GM10248 (cell line): ENCODE measurements around the gene AZU1.
"Not testable (repeated sequence)": the region's sequence is repeated elsewhere in the genome, so short reads cannot be mapped to it uniquely, and the experiment has no call there.

Source experiments
- CTCF ChIA-PET: fragments of 300-600 bp; sonication (Branson Sonifier 250); formaldehyde crosslinking; extraction: SDS; loops from one replicate; lab custom pipeline; 2021; ENCODE audit warnings: antibody characterized with exemption; lab: Yijun Ruan, JAX
- POLR2A ChIA-PET: fragments of 350-650 bp; sonication (Branson Sonifier 250); formaldehyde crosslinking; extraction: SDS; loops from one replicate; lab custom pipeline; 2020; ENCODE audit warnings: antibody characterized with exemption; lab: Yijun Ruan, JAX
- DNase-seq: peaks from one replicate; pipeline ENCODE4 v3.0.0; 2012; ENCODE audit errors: extremely low spot score
- CTCF ChIP-seq: IDR thresholded peaks from 2 replicates; pipeline ENCODE4 v1.5.1; 2012; ENCODE audit warnings: mild to moderate bottlenecking, low read depth; ENCODE audit errors: extremely low read depth, missing control alignments, control extremely low read depth

The AZU1 gene

GRCh38 chr19:829129-829758, 1.6 kb downstream of the AZU1 start:
- DNase-seq: no peak
- no peak for TF ChIP-seq CTCF
- ChIA-PET POLR2A (no interaction called here), CTCF (no interaction called here)

- ChIA-PET CTCF (no interaction called here), POLR2A (no interaction called here)
- no peak for DNase-seq
- no peak for TF ChIP-seq CTCF
Measured at GRCh38 chr19:831407-832369, 4.1 kb downstream of the AZU1 start.

GRCh38 chr19:834216-834615, 6.6 kb downstream of the AZU1 start:
- TF ChIP-seq CTCF: no peak
- ChIA-PET POLR2A (no interaction called here), CTCF (no interaction called here)
- DNase-seq: no peak

- no peak for TF ChIP-seq CTCF
- POLR2A ChIA-PET: no interaction called here
- DNase-seq: no peak
- CTCF ChIA-PET: no interaction called here
Measured at GRCh38 chr19:835210-835810, 7.7 kb downstream of the AZU1 start.

GRCh38 chr19:840519-841206, 13.0 kb downstream of the AZU1 start, which contains the start of gene PRTN3:
Gene PRTN3, plus strand, starts transcription at chr19:840999. Its CDS starts 10 bp downstream, at chr19:841009.
- ChIA-PET POLR2A (no interaction called here), CTCF (interaction anchor here (1.0 to 1.3 kb wide), 2 partner anchors 16 to 23 kb away, joined by 4 to 5 read pairs; no protein-coding TSS in a partner anchor)
- TF ChIP-seq CTCF: no peak
- no peak for DNase-seq

- not testable (repeated sequence) for DNase-seq
- CTCF ChIA-PET: interaction anchor here (1.5 kb wide), 1 partner anchor 14 kb away, joined by 7 read pairs; no protein-coding TSS in a partner anchor
- POLR2A ChIA-PET: interaction anchor here (0.9 kb wide), 1 partner anchor 40 kb away, joined by 3 read pairs; no protein-coding TSS in a partner anchor
Measured at GRCh38 chr19:842802-843179, 15.2 kb downstream of the AZU1 start.
